Testis (tissue), 2 donors: Measurements from ENCODE around the gene KLHDC7B.

ENCODE experiments used
- POLR2A ChIP-seq: fragments of 450-650 bp; IDR thresholded peaks from one replicate; pipeline ENCODE4 v1.6.1; 2017; ENCODE audit warnings: antibody characterized with exemption, mild to moderate bottlenecking, moderate library complexity
- TF ChIP-seq, protein P1 (sequence below), 3 experiments: fragments of 450-650 bp in 2 of 3; fragments of 200-600 bp in 1 of 3; sonication (generic) in 1 of 3; IDR thresholded peaks; one replicate each; pipeline ENCODE4 v1.5.1; 2016 to 2019; ENCODE audit warnings: antibody characterized with exemption in 3 of 3, mild to moderate bottlenecking in 2 of 3, moderate library complexity in 1 of 3

- no peak for TF ChIP-seq POLR2A
- TF ChIP-seq, protein P1, sequence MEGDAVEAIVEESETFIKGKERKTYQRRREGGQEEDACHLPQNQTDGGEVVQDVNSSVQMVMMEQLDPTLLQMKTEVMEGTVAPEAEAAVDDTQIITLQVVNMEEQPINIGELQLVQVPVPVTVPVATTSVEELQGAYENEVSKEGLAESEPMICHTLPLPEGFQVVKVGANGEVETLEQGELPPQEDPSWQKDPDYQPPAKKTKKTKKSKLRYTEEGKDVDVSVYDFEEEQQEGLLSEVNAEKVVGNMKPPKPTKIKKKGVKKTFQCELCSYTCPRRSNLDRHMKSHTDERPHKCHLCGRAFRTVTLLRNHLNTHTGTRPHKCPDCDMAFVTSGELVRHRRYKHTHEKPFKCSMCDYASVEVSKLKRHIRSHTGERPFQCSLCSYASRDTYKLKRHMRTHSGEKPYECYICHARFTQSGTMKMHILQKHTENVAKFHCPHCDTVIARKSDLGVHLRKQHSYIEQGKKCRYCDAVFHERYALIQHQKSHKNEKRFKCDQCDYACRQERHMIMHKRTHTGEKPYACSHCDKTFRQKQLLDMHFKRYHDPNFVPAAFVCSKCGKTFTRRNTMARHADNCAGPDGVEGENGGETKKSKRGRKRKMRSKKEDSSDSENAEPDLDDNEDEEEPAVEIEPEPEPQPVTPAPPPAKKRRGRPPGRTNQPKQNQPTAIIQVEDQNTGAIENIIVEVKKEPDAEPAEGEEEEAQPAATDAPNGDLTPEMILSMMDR (IDR thresholded peaks at IDR 0.05) = no peak
These were observed 29.6 kb upstream of the KLHDC7B start for GRCh38 chr22:50516068-50516467.
